GM18907 (cell line): Measurements from ENCODE around the gene AMDHD2.
A peak's percentile ranks its signal among the peaks of the same experiment; 100 is the strongest.

Experiments used
- ATAC-seq: cut with Tn5 transposase; IDR thresholded peaks from one replicate; pipeline ENCODE4 v1.9.1; 2021; ENCODE audit warnings: mild to moderate bottlenecking, moderate library complexity; ENCODE audit not compliant: unreplicated experiment

AMDHD2 gene

DNA sequence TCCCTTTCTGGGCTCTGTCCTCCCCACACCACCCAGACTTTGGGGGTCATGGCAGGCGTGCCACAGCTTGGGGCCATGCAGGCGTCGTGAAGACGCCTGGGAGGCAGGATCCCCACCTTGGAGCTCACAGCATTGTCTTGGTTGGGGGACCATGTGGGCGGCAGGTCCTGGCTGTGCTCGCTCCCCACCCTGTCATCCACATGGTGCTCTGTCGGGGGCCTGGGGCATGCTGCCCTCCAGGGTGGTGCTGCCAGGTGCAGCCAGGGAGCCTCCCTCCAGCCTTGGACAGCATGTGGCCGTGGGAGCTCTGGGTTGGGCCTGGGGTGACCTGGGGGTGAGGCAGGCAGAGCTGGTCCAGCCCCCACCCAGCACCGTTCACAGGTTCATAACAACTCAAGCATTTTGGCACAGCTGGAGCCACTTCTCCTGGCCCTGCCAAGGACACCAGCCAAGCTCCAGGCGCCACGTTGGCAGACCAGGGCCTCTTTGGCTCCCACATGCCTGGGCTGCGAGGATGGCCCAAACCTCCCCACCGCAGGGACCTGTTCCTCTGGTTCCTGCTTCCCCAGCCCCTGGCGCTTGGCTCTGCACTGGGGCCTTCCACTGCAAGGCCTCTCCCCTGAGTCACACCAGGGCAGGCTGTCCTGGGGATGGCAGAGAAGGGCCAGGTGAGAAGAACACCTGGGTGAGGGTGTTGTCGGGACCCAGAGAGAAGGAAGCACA is 21.5 kb upstream of the AMDHD2 start:
- no peak for ATAC-seq

DNA sequence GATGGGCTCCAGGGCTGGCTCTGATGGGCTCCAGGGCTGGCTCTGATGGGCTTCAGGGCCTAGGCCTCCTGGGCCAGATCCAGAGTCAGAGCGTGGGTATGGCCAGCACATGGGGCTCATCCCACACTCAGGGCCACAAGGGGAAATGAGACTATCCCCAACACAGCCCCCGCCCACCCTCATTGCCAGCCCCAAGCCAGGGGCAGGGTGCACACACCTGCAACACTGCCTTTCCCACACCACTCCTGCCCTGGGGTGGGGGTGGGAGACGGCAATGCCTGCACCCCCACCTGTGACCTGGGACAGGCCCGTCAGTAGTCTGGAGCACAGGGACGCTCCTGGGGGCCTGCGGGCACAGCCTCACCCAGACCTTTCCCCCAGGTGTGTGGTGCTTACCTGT is 20.7 kb upstream of the AMDHD2 start:
- no peak for ATAC-seq

DNA sequence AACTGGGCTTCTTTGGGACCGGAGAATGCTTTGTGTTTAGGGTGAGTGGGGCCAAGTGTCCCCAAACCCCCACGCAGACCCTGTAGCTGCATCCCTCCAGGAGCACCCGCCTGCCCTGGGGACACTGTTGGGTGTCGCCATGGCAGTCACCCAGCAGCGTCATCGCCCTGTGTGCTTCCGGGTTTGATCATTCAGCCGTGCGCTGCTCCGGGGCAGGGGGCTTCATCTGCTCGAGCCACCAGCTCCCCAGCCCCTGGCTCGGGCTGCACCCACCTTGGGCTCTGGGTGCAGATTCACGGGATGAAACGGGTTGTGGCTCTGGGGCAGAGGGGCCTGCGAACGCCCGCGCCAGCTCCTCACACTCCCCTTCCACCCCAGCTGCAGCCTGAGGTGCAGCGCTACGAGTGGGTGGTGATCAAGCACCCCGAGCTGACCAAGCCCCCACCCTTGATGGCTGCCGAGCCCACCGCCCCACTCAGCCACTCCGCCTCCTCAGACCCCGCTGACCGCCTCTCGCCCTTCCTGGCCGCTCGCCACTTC is 20.2 kb upstream of the AMDHD2 start:
- no peak for ATAC-seq

DNA sequence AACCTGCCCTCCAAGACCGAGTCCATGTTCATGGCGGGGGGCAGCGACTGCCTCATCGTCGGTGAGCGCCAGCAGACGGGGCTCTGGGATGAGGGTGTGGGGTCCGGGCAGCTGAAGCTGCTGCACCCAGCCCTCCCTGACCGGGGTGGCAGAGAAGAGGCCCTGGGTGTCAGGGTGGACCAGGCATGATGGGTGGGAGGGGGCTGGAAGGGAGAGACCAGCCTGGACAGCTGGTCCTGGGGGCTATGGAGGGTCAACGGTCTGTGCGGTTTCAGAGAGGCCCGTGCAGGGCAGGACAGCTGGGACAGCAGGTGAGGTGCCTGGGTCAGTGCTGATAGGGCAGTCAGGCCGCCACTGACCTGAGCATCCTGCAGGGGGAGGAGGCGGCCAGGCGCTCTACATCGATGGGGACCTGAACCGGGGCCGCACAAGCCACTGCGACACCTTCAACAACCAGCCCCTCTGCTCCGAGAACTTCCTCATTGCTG is 19.7 kb upstream of the AMDHD2 start:
- no peak for ATAC-seq

DNA sequence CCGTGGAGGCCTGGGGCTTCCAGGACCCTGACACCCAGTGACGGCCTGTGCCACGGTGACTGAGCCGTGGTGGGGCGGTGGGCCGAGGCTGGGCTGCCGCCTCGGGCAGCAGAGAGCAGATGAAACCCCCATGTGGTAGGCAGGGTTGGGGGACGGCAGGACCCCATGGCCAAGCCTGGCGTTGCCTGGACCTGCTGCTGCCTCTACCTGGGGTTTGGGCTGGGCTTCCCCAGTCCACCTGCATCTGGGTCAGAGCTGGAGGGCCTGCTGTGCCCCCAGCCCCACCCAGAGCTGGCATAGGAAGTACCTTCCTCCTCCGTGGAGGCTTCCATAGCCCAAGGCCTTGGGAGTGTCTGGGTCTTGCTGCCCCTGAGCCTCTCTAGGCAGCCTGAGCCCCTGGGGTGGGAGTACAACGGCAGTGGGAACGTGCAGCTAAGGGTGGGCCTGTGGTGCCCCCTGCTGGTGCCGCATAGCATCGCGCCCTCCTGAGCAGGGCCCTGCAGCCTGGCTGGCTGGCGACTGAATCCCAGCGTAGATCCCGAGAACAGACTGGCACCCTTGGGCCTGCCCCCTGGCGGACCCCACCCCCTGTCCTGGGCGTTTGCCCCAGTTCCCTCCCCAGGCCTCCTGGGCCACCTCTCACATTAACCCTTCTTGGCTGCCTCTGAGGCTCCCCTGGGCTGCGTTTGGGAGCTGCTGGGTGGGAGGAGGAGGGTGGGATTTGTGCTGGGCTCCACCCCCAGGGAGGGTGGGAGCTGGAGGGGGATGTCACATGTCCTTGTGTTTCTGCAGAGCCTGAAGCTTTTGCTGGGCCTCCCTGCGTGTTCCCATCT is 19.0 kb upstream of the AMDHD2 start:
- ATAC-seq, result peak; percentile 52

DNA sequence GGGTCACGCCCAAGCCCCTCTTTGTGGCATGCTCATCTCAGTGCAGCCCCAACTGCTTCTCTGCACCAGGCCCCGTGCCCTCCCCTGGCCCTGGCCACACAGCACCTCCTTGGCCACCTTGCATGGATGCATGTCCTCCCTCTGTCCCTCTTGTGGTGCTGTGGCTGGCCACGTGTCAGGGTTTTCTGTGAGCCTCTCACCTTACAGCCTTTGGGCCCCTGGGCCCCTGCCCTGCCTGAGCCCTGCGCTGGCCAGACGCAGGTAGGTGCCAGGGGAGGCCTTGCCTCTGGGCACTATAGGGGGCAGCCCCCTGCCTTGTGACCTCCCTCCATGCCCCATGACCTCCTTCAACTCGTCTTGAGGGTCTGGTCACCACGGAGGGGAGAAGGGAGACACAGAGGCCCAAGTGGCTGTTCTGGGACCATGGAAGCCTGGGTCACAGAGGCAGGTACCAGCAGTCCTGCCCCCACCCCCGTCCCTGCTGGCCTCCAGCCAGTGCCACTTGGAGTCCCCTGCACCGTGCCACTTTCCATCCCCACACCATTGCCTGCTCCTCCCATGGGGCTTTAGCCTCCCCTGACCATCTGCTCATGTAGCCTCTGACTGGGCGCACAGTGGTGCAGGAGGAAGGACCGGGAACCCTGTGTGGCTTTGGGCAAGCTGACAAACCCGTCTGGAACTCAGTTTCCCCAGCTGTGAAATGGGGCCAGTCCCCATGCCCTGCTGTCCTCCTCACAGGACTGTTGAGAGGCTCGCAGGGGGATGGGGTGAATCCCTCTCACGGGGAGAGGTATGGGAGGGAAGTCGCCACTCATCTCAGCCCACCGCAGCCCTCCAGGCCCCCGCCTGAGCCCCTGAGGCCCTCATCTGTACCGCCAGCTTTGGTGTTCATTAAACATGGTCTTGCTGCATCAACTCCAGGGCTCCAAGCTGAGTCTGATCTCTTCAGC is 17.9 kb upstream of the AMDHD2 start:
- ATAC-seq, result no peak

DNA sequence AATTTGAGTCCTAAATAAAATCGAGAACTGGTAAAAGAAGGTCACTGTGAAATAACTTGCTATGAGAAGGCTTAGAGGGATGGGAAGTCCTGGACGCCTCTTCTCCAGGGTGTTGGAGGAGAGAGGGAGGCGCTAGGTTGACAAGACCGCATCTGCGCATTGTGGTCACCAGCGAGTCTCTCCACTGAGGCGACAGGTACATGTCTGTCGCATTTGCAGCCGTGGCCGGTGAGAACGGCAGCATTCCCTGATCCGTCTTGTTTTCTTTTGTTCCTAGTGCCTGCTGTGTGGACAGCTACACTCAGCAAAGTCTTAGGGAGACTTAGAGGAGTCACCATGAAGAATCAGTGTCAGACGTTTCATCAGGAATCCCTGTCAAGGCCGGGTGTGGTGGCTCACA is 14.5 kb upstream of the AMDHD2 start:
- ATAC-seq, result no peak

DNA sequence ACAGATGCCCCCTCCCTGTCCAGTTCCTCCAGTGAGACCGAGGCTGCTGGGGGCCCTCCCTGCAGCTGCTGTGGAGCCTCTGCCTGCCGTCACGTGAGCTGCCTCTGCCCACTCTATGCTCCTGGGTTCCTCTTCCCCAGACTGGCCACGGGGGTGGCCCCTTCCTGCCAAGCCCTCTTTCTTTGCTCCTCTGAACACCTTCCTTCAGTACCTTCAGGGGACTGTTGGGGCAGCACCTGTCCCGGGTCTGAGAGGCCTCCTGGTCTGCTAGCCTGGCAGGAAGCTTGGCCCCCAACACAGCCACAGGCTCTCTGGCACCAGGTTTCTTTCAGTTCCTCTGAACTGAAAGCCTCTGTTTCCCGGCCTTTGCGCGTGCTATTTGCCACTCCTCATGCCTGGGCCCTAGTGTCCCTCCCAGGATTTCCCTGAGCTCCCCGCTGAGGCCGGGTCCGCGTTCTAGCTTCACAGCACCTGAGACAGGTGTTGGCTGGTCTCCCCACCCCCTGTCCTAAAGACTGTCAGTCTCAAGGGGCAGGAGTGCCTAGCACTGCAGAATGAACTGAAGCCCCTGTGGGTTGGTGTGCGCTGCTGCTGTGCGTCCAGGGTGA is 13.0 kb upstream of the AMDHD2 start:
- ATAC-seq, result peak; percentile 50

DNA sequence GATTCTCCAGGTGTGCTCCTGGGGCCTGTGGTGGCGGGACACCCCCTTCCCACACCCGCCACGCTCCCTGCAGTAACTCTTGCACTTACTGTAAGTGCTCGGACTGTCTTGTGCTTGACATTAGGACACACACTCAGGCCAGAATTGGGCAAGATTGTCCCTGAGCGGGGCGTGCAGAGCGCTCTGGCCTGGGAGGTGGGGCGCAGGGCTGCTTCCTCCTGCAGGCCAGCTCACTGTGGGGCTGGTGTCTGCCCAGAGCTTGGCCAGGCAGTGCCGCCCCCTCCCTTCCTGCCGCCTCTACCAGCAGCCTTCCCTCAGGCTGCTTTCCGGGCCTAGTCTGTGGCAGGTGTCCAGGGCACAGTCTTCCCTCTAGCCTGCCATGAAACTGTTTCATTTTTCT is 12.5 kb upstream of the AMDHD2 start:
- peak; percentile 20 for ATAC-seq

DNA sequence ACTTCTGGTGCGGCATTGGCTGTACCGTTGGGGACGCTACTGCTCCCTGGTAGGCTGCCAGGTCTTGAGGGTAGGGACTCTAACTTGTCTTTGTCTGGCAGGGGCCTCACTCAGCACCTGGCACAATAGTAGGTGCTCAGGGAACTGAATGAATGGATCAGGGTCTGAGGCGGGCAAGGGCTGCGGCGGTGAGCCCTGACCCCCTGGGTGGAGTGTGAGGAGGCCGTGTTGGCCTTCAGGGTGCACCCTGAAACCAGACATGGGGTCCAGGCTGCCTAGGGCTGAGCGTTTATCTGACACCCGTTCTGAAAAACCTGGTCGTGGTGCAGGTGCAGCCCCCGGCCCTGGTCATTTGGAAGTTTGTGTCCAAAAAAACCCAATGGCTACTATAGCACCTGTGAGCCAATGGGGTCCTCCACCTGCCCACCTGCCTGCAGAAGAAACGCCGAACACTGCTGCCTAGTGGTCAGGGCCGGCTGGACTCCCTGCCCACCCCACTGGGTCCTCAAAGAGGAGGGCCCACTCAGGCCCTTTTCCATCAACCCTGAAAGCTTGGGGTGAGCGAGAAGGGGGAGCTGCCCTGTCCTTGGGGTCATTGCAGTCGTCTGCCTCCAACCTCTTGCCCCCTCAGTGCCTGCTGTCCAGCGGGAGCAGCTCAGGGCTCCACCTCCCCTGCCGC is 11.3 kb upstream of the AMDHD2 start:
- no peak for ATAC-seq

DNA sequence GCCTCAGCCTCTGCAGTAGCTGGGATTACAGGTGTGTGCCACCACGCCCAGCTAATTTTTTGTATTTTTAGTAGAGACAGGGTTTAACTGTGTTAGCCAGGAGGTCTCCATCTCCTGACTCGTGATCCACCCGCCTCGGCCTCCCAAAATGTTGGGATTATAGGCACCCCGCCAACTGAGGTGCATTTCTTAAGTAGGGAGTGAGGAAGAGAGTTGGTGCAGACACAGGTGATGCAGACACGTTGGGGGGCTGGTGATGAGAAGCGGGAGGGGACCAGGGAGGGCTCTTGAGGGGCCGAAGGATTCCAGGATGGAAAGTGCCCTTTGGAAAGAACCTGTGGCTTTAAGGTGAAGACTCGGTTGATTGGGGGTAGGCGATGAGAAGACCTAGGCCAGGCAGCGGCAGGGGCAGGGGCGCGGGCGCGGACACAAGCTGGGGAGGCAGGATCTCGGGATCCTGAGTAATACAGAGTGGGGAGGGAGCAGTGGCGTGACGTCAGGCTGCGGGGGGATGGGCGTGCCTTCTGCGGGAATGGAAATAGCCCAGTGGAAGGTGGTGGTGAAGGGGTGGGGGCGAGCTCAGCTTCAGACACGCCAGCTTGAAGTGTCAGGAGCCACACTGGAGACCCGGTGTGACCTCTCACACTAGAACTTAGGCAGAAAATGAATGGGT is 8.9 kb upstream of the AMDHD2 start:
- no peak for ATAC-seq

DNA sequence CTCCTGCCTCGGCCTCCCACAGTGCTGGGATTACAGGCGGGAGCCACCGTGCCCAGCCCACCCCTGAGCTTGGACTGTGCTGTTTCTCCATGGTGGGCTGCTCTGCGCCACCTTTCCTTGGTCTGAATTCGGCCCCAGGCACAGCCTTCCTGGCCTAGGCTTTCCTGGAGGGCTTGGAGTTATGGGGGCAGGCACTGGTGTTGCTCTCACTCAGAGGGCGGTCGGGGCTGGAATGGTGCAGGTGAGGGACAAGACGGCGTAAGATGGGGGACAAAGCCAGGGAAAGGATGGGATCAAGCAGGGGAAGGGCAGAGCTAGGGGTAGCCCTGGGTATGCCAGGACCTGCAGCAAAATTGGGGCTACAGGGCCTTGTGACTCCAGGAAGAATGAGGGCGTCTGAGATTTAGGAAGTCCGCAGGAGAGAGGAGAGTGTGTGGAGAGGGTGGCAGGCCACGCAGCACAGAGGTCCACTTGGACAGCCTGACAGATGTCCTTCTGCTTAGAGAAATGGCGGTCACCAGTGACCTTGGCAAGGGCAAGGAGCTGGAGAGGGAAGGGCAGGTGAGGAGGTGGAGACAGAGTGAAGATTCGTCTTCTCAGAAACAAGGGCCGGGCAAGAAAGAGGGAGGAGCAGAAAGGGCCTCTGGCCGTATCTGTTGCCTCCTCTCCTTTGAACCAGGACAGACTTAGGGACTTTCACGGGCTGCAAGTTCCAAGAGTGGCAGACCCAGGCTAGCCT is 8.0 kb upstream of the AMDHD2 start:
- no peak for ATAC-seq

DNA sequence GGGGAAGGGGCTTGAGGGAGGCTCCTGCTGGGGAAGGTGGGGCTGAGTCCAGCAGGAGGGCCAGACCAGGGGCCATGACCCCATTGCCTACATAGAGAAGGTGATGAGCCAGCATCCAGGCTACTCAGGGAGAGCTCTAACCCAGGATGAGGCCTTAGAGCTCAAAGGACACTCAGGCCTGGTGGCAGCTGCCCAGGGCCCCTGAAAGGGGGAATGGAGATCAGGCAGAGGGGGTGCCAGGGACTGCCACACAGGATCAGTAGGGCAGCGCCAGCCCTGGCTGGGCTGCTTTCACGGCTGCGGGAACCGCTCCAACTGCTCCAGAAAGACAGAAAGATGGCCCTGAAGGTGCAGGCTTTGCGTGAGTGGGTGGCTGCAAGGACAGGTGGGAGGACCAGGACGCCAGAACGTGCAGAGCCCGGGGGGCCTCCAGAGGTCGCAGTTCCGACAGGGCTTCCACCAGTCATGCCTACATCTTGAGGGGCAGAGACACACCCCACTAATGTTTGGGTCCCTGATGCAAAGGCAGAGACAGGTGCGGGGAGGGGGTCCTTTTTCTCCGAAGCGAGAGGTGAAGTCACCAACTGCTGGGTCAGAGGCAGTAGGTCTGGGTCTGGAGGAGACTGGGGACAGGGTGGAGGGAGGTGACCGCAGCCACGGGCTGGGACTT is 7.3 kb upstream of the AMDHD2 start:
- ATAC-seq, result no peak

DNA sequence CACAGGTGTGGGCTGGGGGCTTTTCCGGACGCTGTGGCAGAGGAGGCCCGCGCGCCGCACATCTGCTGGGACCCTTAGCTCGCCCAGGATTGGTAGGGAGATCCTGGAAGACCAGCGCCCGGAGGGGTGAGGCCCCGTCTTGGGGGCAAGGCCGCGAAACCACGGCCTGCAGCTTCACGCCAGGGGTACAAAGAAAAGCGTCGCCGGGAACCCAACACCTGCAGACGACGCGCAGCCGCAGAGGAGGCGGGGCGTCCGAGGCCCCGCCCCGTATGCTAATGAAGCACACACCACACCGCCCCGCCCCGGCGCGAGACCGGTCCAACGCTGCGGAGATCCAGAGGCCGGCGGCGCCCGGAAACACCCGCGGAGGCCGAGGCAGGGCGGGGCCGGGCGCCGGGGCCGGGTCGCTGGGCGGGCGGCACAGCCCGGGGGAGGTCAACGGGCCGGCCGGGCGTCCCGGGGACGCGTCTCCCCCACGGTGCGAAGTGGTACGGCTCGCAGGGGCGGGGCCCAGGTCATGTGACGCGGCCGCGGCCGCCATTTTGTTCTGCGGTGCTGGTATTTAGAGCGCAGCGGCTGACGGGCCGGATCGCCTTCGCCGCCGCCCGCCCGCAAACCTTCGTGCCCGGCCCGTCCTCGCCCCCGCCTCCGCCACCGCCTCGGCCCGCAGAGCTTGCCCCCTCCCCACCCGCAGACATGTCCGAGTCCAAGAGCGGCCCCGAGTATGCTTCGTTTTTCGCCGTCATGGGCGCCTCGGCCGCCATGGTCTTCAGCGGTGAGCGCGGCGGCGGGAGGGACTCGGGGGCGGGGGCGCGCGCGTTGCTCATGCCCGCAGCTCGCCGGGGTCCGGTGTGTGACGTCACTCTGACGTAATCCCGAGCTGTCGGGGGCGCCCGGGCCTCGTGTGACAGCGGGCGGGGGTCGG is 6.5 kb upstream of the AMDHD2 start, which contains the start of gene ATP6V0C:
Gene ATP6V0C, plus strand, starts transcription at position 548 of the 928 bp plus-strand sequence. Its CDS starts 152 bp downstream, at position 700.
- ATAC-seq, result peak; percentile 61

DNA sequence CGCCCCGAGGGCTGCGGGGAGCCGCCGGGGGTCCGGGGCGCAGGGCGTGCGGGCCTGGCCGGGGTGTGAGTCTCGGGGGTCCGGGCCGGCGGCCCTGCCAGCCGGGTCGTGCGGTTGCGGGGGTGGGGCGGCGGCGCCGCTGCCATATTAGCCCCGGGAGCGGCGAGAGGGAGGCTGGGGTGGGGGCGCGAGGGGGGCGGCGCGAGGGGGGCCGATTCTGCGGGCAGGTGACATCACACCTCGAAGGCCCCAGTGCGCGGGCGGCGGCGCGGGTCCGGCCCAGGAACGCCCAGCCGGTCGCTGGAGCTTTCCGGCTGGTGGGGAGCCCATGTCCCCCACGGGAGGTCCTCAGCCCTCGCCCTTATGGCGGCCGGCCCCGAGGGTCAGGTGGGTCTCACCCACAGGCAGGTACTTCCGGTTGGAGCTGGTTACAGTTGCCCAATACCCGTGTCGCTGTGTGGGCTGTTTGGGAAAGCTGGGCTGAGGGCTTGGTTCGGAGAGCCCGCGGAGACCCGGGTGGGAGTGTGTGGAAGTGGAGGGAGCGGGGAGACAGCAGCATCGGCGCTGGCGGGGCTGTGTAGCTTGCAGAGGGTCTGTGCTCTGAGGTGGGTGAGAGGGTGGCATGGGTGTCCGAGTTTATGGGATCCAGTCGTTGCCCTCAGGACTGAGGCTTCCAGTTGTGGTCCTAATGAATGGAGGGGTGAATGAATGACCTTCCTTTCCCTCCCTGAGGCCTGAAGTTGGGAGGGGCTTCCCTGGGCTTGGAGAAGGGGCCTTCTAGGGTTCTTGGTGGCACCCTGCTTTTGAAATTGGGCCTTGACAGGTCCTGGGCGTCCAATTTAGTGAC is 5.6 kb upstream of the AMDHD2 start:
- ATAC-seq, result no peak
